OCI-LY7 (cell line): ENCODE measurements around the gene TLE6.

ENCODE experiments used
- EZH2phosphoT487 ChIP-seq: fragments of 200-600 bp; sonication (generic); IDR thresholded peaks from 2 replicates; pipeline ENCODE4 v1.6.1; 2018; ENCODE audit warnings: low read depth, borderline replicate concordance, mild to moderate bottlenecking, mixed run types, antibody characterized with exemption, low read length, moderate library complexity, mixed read lengths
- TF ChIP-seq, protein P1 (sequence below): fragments of 200-600 bp; sonication (generic); conservative IDR thresholded peaks from 2 replicates; pipeline ENCODE4 v1.5.1; 2014; ENCODE audit warnings: mild to moderate bottlenecking, antibody characterized with exemption, low read length, moderate library complexity, mixed read lengths

DNA sequence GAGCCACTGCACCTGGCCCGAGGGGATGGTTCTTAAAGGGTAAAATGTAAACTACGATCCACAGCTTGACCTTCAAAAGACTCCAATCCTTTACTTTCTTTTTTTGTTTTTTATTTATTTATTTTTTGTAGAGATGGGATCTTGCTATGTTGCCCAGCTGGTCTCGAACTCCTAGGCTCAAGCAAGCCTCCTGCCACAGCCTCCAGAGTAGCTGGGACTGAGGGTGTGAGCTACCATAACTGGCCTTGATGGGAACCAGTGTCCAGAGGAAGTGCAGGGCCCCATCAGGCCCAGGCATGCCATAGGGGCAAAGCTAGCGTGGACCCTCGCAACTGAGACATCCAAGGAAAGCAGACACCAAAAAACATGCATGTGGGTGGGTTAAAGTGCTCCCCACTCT, 14.2 kb upstream of the TLE6 start:
- TF ChIP-seq, protein P1, sequence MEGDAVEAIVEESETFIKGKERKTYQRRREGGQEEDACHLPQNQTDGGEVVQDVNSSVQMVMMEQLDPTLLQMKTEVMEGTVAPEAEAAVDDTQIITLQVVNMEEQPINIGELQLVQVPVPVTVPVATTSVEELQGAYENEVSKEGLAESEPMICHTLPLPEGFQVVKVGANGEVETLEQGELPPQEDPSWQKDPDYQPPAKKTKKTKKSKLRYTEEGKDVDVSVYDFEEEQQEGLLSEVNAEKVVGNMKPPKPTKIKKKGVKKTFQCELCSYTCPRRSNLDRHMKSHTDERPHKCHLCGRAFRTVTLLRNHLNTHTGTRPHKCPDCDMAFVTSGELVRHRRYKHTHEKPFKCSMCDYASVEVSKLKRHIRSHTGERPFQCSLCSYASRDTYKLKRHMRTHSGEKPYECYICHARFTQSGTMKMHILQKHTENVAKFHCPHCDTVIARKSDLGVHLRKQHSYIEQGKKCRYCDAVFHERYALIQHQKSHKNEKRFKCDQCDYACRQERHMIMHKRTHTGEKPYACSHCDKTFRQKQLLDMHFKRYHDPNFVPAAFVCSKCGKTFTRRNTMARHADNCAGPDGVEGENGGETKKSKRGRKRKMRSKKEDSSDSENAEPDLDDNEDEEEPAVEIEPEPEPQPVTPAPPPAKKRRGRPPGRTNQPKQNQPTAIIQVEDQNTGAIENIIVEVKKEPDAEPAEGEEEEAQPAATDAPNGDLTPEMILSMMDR = no peak
- TF ChIP-seq EZH2phosphoT487 = no peak
